Measurements from ENCODE around the gene GTF2E1.
"Not testable (repeated sequence)": the region's sequence is repeated elsewhere in the genome, so short reads cannot be mapped to it uniquely, and the experiment has no call there.

The GTF2E1 gene

GRCh38 chr3:120742198-120742848, at the start of gene GTF2E1, which contains the start of gene RABL3:
Gene GTF2E1 (plus strand): TSS chr3:120742744. CDS start chr3:120750553, 7,809 bp downstream.
Gene RABL3 (minus strand): TSS chr3:120742516. CDS start chr3:120742507, 9 bp downstream.
- DNase-seq: peak; percentile 95 to 96

GRCh38 chr3:120693439-120694171, 48.9 kb upstream of the GTF2E1 start:
- DNase-seq: no peak

GRCh38 chr3:120699333-120699732, 43.2 kb upstream of the GTF2E1 start:
- no peak for DNase-seq

- no peak for DNase-seq
Measured at GRCh38 chr3:120705884-120706582, 36.5 kb upstream of the GTF2E1 start.

- DNase-seq: no peak
Measured at GRCh38 chr3:120706950-120707349, 35.6 kb upstream of the GTF2E1 start.

GRCh38 chr3:120708408-120708807, 34.1 kb upstream of the GTF2E1 start:
- DNase-seq: no peak

- DNase-seq: no peak
Measured at GRCh38 chr3:120710369-120710768, 32.2 kb upstream of the GTF2E1 start.

- DNase-seq: no peak
Measured at GRCh38 chr3:120713262-120713661, 29.3 kb upstream of the GTF2E1 start.

- DNase-seq: not testable (repeated sequence)
Measured at GRCh38 chr3:120719167-120719834, 23.2 kb upstream of the GTF2E1 start.

- no peak for DNase-seq
Measured at GRCh38 chr3:120726791-120727190, 15.8 kb upstream of the GTF2E1 start.

GRCh38 chr3:120730576-120731542, 11.7 kb upstream of the GTF2E1 start:
- DNase-seq: no peak

- not testable (repeated sequence) for DNase-seq
Measured at GRCh38 chr3:120738006-120738405, 4.5 kb upstream of the GTF2E1 start.

GRCh38 chr3:120741320-120741719, 1.2 kb upstream of the GTF2E1 start:
- no peak for DNase-seq

GRCh38 chr3:120741837-120742197, 727 bp upstream of the GTF2E1 start:
- DNase-seq: peak in 1 of 2 experiments; percentile 35

GRCh38 chr3:120742849-120743365, 363 bp downstream of the GTF2E1 start:
- DNase-seq: no peak

GRCh38 chr3:120743556-120744195, 1.1 kb downstream of the GTF2E1 start:
- no peak for DNase-seq

- no peak for DNase-seq
Measured at GRCh38 chr3:120745466-120745865, 2.9 kb downstream of the GTF2E1 start.

GRCh38 chr3:120749843-120750242, 7.3 kb downstream of the GTF2E1 start:
- no peak for DNase-seq

- no peak for DNase-seq
Measured at GRCh38 chr3:120752230-120752629, 9.7 kb downstream of the GTF2E1 start.

- no peak for DNase-seq
Measured at GRCh38 chr3:120752865-120753264, 10.3 kb downstream of the GTF2E1 start.

GRCh38 chr3:120753810-120754209, 11.3 kb downstream of the GTF2E1 start:
- no peak for DNase-seq
